ENCODE results near the gene ADAMTS12.

DNA sequence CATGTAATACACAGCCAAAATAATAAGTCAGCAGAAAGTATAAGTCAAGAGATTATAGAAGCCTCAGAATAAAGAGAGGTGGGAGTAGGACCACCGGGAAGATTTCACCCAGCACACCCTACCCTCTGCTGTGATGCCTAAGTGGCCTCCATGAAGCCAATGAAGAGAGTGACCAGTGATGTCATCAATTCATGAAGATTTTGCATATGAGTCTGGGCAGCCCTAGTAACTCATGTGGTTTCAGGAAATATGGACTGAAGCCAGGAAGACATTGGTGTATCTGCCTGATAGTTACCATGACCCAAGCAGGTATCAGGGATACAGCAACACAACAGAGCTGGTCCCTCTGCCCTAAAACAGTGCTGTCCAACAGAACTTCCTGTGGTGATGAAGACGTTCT, 135.3 kb downstream of the ADAMTS12 start:
- TF ChIP-seq, protein P1, sequence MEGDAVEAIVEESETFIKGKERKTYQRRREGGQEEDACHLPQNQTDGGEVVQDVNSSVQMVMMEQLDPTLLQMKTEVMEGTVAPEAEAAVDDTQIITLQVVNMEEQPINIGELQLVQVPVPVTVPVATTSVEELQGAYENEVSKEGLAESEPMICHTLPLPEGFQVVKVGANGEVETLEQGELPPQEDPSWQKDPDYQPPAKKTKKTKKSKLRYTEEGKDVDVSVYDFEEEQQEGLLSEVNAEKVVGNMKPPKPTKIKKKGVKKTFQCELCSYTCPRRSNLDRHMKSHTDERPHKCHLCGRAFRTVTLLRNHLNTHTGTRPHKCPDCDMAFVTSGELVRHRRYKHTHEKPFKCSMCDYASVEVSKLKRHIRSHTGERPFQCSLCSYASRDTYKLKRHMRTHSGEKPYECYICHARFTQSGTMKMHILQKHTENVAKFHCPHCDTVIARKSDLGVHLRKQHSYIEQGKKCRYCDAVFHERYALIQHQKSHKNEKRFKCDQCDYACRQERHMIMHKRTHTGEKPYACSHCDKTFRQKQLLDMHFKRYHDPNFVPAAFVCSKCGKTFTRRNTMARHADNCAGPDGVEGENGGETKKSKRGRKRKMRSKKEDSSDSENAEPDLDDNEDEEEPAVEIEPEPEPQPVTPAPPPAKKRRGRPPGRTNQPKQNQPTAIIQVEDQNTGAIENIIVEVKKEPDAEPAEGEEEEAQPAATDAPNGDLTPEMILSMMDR (conservative IDR thresholded peaks at IDR 0.05 in 1 of 2, IDR thresholded peaks at IDR 0.05 in 1 of 2; ENCODE audit: low read depth in 1 of 2, low read length in 2 of 2): no peak
- TF ChIP-seq EZH2 (IDR thresholded peaks at IDR 0.05; ENCODE audit: low read length, missing control alignments): no peak
